Measurements from ENCODE around the gene KRTAP4-11.
"Not testable (repeated sequence)": the region's sequence is repeated elsewhere in the genome, so short reads cannot be mapped to it uniquely, and the experiment has no call there.

The KRTAP4-11 gene

GRCh38 chr17:41150026-41150425 is 31.9 kb upstream of the KRTAP4-11 start:
- DNase-seq (ENCODE audit: extremely low read depth, insufficient read length): no peak
- Histone ChIP-seq H3K4me3 (replicated peaks; ENCODE audit: low read depth, low read length) (no peak overlapping the region), H3K36me3 (ENCODE audit: control insufficient read depth, insufficient read depth, low read length) (no peaks in the 10 kb centered on the region), H3K27me3 (replicated peaks; ENCODE audit: control insufficient read depth, insufficient read depth, low read length) (no peaks in the 10 kb centered on the region)
- TF ChIP-seq, protein P1, sequence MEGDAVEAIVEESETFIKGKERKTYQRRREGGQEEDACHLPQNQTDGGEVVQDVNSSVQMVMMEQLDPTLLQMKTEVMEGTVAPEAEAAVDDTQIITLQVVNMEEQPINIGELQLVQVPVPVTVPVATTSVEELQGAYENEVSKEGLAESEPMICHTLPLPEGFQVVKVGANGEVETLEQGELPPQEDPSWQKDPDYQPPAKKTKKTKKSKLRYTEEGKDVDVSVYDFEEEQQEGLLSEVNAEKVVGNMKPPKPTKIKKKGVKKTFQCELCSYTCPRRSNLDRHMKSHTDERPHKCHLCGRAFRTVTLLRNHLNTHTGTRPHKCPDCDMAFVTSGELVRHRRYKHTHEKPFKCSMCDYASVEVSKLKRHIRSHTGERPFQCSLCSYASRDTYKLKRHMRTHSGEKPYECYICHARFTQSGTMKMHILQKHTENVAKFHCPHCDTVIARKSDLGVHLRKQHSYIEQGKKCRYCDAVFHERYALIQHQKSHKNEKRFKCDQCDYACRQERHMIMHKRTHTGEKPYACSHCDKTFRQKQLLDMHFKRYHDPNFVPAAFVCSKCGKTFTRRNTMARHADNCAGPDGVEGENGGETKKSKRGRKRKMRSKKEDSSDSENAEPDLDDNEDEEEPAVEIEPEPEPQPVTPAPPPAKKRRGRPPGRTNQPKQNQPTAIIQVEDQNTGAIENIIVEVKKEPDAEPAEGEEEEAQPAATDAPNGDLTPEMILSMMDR (IDR thresholded peaks at IDR 0.05; ENCODE audit: insufficient read depth, low read length, poor library complexity, severe bottlenecking): no peak

DNA sequence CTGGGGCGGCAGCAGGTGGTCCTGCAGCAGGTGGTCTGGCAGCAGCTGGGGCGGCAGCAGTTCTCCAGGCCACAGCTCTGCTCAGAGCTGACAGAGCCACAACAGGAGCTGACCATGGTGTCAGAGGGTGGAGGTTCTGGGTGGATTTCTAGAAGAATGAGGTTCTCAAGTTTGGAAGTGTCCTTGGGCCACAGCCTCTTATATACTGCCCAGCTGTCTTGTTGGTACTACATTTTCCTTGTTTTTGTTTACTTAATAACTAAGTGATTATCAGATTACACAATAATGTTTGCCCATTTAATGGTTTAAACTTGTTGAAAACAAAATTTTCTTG is 31.4 kb upstream of the KRTAP4-11 start, which contains the start of gene KRTAP4-5:
KRTAP4-5 (minus strand) TSS at position 174 of the 334 bp plus-strand sequence; CDS start at position 116, 58 bp downstream.
- Histone ChIP-seq H3K27me3 (replicated peaks; ENCODE audit: control insufficient read depth, insufficient read depth, low read length) (no peaks in the 10 kb centered on the region), H3K4me3 (replicated peaks; ENCODE audit: low read depth, low read length) (no peak within 1 kb of the TSS), H3K36me3 (ENCODE audit: control insufficient read depth, insufficient read depth, low read length) (no peaks in the 10 kb centered on the region)
- DNase-seq (ENCODE audit: extremely low read depth, insufficient read length): no peak
- TF ChIP-seq, protein P1 (IDR thresholded peaks at IDR 0.05; ENCODE audit: insufficient read depth, low read length, poor library complexity, severe bottlenecking): no peak

- H3K27me3 ChIP-seq (replicated peaks; ENCODE audit: control insufficient read depth, insufficient read depth, low read length); DNase-seq (ENCODE audit: extremely low read depth, insufficient read length); H3K4me3 ChIP-seq (replicated peaks; ENCODE audit: low read depth, low read length); H3K36me3 ChIP-seq (ENCODE audit: control insufficient read depth, insufficient read depth, low read length): not testable (repeated sequence)
These were observed 30.9 kb upstream of the KRTAP4-11 start for GRCh38 chr17:41148971-41149651.

- TF ChIP-seq, protein P1 (IDR thresholded peaks at IDR 0.05; ENCODE audit: insufficient read depth, low read length, poor library complexity, severe bottlenecking): no peak
- Histone ChIP-seq H3K36me3 (ENCODE audit: control insufficient read depth, insufficient read depth, low read length) (no peaks in the 10 kb centered on the region), H3K4me3 (replicated peaks; ENCODE audit: low read depth, low read length) (no peak overlapping the region), H3K27me3 (replicated peaks; ENCODE audit: control insufficient read depth, insufficient read depth, low read length) (no peaks in the 10 kb centered on the region)
- DNase-seq (ENCODE audit: extremely low read depth, insufficient read length): no peak
These were observed 29.5 kb upstream of the KRTAP4-11 start for GRCh38 chr17:41147531-41148204.

DNA sequence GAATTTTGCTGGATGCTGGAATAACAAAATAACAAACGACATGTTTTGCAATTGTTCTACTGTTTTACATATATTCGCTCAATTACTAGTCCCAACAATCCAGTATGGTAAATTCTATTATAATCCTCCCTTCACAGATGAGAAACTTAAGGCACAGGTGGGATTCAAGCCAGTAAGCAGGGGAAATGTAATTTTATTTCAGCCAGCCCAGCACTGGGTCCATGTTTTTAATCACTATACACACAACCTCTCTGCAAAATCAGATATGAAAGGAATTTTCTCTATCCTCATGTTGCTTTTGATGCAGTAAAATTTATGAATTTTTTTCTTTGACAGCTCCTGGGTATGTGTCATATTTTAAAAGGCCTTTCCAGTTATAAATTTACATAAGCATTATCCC is 27.1 kb upstream of the KRTAP4-11 start:
- TF ChIP-seq, protein P1 (IDR thresholded peaks at IDR 0.05; ENCODE audit: insufficient read depth, low read length, poor library complexity, severe bottlenecking): no peak
- H3K4me3 ChIP-seq (replicated peaks; ENCODE audit: low read depth, low read length): no peak overlapping the region
- H3K36me3 ChIP-seq (ENCODE audit: control insufficient read depth, insufficient read depth, low read length): no peaks in the 10 kb centered on the region
- H3K27me3 ChIP-seq (replicated peaks; ENCODE audit: control insufficient read depth, insufficient read depth, low read length): no peaks in the 10 kb centered on the region
- no peak for DNase-seq (ENCODE audit: extremely low read depth, insufficient read length)

DNA sequence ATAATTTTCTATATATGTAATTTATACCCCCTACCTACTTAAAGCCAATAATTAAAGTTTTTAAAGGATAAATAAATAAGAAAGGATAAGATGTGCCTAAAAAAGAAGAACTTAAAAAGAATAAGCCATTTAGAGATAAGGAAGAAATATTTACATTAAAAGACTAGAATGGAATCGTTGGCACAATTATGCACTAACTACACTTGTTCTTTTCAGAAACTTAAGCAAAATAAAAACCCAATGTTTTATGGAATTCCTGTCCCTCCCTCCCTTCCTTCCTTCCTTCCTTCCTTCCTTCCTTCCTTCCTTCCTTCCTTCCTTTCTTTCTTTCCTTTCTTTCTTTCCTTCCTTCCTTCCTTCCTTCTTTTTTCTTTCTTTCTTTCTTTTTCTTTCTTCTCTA is 26.7 kb upstream of the KRTAP4-11 start:
- TF ChIP-seq, protein P1 (IDR thresholded peaks at IDR 0.05; ENCODE audit: insufficient read depth, low read length, poor library complexity, severe bottlenecking): no peak
- Histone ChIP-seq H3K36me3 (ENCODE audit: control insufficient read depth, insufficient read depth, low read length) (no peaks in the 10 kb centered on the region), H3K4me3 (replicated peaks; ENCODE audit: low read depth, low read length) (no peak overlapping the region), H3K27me3 (replicated peaks; ENCODE audit: control insufficient read depth, insufficient read depth, low read length) (no peaks in the 10 kb centered on the region)
- no peak for DNase-seq (ENCODE audit: extremely low read depth, insufficient read length)
